GM21528 (cell line): ENCODE data around the gene SRRM5.
"Not testable (repeated sequence)": the region's sequence is repeated elsewhere in the genome, so short reads cannot be mapped to it uniquely, and the experiment has no call there.

Experiments
- ATAC-seq: cut with Tn5 transposase; IDR thresholded peaks from one replicate; pipeline ENCODE4 v1.9.1; 2021; ENCODE audit warnings: mild to moderate bottlenecking, moderate library complexity; ENCODE audit not compliant: unreplicated experiment, low FRiP score

The SRRM5 gene

GRCh38 chr19:43611788-43612187 is at the start of gene SRRM5:
TSS of gene SRRM5 (plus strand) at chr19:43612088. CDS start at chr19:43612122, 34 bp downstream.
- ATAC-seq, result no peak

DNA sequence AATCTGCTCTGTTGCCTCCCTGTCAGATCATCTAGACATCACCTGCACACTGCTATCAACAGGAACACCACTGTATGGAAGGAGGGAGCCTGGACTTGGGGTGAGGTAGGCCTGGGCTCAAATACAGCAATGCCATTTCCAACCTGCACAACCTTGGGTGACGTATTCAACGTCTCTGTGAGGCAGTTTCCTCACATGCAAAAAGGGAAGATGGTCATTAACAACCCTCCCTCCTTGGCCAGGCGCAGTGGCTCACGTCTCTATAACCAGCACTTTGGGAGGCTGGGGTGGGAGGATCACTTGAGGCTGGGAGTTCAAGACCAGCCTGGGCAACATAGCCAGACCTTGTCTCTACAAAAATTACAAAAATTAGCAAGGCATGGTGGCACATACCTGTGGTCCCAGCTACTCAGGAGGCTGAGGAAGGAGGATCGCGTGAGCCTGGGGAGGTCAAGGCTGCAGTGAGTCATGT is 49.6 kb upstream of the SRRM5 start:
- no peak for ATAC-seq

- ATAC-seq, result peak; percentile 70
Observed at GRCh38 chr19:43562698-43563241, 49.1 kb upstream of the SRRM5 start.

DNA sequence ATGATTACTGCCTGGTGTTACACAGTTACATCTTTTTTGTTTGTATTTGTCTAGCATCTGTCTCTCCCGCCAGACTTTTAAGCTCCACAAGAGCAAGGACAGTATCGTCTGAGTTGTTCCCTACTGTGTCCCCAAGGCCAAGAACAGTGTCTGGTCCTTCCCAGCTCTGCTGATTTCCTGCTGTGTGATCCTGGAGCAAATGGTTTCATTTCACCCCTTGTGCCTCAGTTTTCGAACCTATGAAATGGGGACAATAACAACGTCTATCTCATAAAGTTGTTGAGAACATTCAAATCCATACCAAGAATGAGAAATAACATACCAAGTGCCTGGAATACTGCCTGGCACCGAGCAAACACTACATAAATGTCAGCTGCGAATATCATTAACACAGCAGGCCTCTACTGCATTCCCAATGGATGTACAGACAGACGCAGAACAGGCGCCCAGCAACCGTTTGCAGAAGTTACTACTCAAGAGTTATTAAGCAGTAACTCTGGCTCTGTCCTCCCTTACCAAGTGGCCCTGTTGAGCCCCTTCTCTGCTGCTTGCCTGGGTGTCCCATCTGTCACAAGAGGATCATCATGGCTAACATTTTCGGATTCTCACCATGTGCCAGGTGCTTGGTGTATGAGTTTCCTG is 48.0 kb upstream of the SRRM5 start:
- ATAC-seq, result no peak

GRCh38 chr19:43564800-43565199 is 47.1 kb upstream of the SRRM5 start:
- ATAC-seq, result no peak

- ATAC-seq, result no peak
Observed at GRCh38 chr19:43569657-43570056, 42.2 kb upstream of the SRRM5 start.

DNA sequence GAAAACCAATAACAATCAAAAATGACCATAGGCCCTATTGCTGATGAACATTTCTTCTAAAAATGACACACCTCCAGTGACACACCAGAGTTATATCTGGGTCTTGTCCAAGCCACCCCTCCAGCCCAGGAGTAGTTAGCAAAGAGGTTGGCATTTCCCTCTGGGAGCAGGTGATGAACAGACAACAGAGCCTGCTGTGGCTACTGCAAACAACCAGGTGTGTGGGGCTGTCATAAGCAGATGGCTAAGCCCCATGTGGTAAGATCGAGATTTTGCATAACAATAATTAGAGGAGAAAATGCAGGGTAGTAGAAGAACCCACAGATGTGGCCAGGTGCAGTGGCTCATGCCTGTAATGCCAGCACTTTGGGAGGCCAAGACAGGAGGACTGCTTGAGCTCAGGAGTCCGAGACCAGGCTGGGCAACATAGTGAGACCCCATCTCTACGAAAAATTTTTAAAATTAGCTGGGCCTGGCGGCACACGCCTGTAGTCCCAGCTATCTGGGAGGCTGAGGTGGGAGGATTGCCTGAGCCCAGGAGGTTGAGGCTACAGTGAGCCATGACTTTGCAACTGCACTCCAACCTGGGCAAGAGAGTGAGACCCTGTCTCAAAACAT is 41.6 kb upstream of the SRRM5 start:
- no peak for ATAC-seq

GRCh38 chr19:43572171-43572588 is 39.7 kb upstream of the SRRM5 start:
- no peak for ATAC-seq

GRCh38 chr19:43574424-43575155 is 37.3 kb upstream of the SRRM5 start:
- ATAC-seq, result peak; percentile 8

DNA sequence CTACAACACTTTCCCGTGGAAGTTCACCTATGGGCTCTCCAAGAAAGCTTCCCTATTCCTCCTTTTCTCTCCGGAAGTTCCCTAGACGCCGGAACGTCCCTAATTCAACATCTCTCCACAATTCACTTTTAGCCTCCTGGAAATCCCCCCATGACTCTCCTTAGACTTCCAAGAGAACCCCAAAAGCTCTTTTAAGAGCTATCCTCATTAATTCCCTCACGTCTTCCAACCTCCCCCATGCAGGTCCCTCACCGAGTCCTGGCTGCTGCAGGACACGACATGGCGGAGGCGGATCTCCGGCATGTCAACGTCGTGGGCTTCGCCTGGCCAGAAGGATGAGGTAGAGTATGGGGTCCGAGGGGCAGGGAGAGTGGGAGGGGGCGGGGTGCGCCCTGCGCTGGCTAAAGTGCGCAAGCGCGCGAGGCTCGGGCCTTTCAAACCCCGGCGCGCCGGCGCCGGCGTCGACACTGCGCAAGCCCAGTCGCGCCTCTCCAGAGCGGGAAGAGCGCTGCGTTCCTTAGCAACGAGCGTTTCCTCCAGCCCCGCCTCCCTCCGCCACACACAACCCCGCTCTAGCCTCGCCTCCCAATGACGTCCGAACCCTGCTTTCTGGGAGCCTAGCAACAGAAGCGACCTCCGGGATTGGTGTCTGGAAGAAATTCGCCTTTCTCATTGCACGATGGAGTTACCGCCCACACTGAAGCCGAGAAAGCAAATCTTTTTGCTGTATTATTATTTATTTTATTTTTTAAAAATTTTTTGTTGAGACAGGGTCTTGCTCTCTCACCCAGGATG is 36.5 kb upstream of the SRRM5 start, which contains the start of the genes PINLYP and XRCC1:
Gene PINLYP, plus strand, starts transcription at position 646 of the 795 bp plus-strand sequence. CDS start 1,391 bp downstream, outside the sequence.
Gene XRCC1, minus strand, starts transcription at position 372 of the 795 bp plus-strand sequence. Its CDS starts 69 bp downstream, at position 303.
- peak; percentile 92 for ATAC-seq

DNA sequence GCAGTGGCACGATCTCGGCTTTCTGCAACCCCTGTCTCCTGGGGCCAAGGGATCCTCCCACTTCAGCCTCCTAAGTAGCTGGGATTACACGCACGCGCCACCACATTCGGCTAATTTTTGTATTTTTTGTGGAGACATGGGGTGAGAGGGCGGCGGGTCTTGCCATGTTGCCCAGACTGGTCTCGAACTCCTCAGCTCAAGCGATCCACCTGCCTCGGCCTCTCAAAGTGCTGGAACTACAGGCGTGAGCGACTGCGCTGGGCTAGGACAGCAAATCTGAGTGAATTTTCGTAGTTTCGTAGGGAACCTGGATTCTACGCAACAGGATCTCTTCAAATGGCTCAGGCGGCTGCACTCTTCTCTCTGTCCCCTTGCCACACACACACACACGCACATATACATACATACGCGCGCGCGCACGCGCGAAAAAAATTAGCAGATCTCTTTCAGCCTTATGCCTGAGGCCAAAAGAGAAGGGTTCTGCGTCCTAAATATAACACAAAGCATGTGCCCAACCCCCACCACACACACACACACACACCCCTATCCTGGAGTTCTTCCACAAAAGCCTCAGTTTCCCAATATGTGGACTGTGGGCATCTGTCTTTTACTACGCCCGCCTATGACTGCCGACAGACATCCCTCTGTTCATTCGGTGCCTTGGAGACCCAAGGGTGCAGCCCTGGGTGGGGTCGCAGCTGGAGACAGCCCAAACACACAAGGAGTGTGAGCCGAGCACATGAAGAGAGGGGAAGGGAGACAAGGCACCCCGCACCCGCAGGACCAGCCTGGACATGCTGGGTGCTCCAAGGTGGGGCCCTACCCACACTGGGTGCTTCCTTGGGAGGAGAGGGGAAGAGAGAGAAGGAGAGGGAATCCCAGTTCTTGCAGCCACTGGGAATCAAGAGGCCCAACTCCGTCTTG is 35.7 kb upstream of the SRRM5 start:
- no peak for ATAC-seq

DNA sequence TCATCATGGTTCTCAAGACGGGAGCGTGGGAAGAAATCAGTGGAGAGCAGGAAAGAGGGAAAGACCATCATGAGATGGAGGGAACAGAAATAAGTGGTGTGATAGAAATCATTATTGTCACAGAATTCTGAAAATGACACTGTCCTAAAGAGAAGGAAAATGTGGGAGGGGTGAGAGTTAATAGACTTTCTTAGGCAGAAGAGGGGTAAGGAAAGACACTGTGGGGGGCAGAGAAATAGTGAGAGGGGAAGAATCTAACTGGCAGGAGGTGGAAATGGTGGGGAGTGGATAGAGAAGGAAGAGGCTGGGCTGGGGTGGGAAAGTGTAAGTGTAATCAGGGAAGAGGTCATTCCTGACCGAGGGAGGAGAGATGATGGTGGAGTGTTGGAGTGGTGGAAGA is 33.1 kb upstream of the SRRM5 start:
- ATAC-seq, result no peak

DNA sequence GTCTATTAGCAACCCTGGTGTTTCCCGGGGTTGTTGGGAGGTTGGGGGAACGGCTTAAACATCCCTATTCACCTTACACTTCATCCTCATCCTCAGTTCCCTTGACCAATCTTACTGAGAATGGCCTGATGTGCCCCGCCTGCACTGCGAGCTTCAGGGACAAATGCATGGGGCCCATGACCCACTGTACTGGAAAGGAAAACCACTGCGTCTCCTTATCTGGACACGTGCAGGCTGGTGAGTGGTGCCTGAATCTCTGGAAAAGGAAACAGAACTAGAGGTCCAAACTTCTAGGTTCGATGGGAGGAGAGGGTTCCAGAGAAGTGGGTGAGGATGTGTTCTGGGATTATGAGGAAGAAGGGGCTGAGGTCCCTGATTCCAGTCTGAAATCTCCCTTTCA is 30.4 kb upstream of the SRRM5 start:
- no peak for ATAC-seq

- no peak for ATAC-seq
Observed at GRCh38 chr19:43582495-43582894, 29.4 kb upstream of the SRRM5 start.

DNA sequence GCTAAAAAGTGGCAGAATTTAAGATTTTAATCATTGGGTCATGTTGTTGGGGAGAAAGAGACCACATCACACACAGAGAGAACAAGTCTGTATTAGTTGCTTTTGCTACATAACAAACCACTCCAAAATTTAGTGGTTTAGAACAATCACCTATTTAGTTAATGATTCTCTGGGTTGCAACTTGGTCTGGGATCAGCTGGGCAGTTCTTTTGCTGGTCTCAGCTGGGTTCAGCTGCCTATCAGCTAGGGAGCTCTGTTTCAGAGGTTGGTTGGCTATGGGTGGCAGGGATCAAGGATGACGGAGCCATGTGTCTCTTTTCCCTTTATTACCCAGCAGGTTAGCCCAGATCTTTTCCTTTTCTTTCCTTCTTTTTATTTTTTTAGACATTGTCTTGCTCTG is 27.4 kb upstream of the SRRM5 start:
- ATAC-seq, result no peak

DNA sequence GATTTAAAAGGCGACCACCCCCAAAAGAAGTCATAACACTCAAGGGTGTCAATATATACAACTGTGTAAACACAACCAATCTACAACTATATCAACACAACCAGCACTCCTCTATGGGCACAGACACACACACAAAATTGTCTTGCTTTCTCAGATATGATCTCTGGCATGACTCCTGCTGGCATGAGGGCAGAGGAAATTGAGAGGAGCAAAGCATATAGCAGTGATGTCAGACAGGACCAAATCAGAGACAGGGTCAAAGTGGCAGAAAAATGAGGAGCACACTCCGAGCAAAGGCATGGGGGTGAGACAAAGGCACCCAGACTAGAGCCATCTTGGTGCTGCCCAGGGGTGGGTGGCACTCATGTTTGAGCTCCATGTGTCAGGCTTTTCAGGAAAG is 25.5 kb upstream of the SRRM5 start:
- no peak for ATAC-seq

DNA sequence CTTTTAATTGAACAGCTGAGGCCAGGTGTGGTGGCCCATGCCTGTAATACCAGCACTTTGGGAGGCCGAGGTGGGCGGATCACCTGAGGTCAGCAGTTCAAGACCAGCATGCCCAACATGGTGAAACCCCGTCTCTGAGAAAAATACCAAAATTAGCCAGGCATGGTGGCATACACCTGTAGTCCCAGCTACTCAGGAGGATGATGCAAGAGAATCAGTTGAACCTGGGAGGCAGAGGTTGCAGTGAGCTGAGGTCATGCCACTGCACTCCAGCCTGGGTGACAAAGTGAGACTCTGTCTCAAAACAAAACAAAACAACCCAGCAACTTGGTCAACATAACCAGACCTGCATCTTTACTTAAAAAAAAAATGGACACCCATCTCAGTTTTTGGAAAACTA is 24.9 kb upstream of the SRRM5 start:
- not testable (repeated sequence) for ATAC-seq

GRCh38 chr19:43589277-43589676 is 22.6 kb upstream of the SRRM5 start:
- no peak for ATAC-seq

DNA sequence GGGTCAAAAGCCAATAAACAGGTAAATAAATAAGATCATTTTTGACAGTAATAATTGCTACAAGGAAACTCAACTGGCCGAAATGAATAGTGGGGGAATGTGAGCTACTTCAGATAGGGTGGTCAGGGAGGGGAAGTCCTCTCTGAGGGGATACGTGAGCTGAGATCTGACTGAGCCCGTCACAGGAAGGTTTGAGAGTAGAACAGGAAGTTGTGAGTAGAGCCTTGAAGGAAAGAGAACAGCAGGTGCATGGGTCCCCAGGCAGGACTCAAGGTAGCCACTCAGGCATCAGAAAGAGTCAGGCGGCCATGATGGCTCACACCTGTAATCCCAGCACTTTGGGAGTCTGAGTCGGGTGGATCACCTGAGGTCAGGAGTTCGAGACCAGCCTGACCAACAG is 22.2 kb upstream of the SRRM5 start:
- ATAC-seq, result no peak
